Measurements from ENCODE around the gene RBM38. TPM values are rescaled to one million over a fixed set of nuclear protein-coding genes. Genes with fewer than 3 reads are reported as not detected.

Gene RBM38
- total and polyA plus RNA-seq, 10 of the 15 experiments (the other 5 are each of a cell fraction or from before 2014, with no cell fraction given), result 0.32 to 118 (median 25.2) TPM

GRCh38 chr20:57388953-57389694, 2.1 kb upstream of the RBM38 start:
- peaks cover 5% of the 10 kb centered on the region for H4K20me1 ChIP-seq (ENCODE audit: control insufficient read depth, insufficient read depth)
- DNase-seq (ENCODE audit: low read depth, low spot score) (no peak), ATAC-seq (peak; percentile 69), FAIRE-seq (peak; percentile 80)
- H3K36me3 ChIP-seq (ENCODE audit: control insufficient read depth in 2 of 2, insufficient read depth in 2 of 2, low read length in 1 of 2), result peaks cover 2 to 11% of the 10 kb centered on the region in 2 experiments
- H3K9me3 ChIP-seq (replicated peaks; ENCODE audit: control insufficient read depth, insufficient read depth, low read length), result no peaks in the 10 kb centered on the region
- CTCF ChIA-PET, result interaction anchor here (0.6 to 3.8 kb wide), 15 partner anchors 9 to 292 kb away, joined by 3 to 27 read pairs (median 4); no protein-coding TSS in a partner anchor
- no peaks in the 10 kb centered on the region for H3K27me3 ChIP-seq (replicated peaks in 1 of 2; ENCODE audit: control insufficient read depth in 2 of 2, insufficient read depth in 2 of 2, low read length in 1 of 2)
- WGBS (ENCODE audit: insufficient coverage, insufficient replicate concordance, low lambda C conversion rate, missing lambda C conversion rate), result 2% methylated on average over 52 of the region's 57 CpGs
- H3K4me2 ChIP-seq (ENCODE audit: control insufficient read depth, insufficient read depth), result peak overlapping the region; percentile 85
- H3K4me3 ChIP-seq, result peak overlapping the region; percentile 70
- SMC1A ChIA-PET (ENCODE audit: uncharacterized antibody, unreplicated experiment), result interaction anchor here (1.0 to 3.7 kb wide), 11 partner anchors 7 to 120 kb away, joined by 3 to 28 read pairs (median 7); no protein-coding TSS in a partner anchor
- peak overlapping the region; percentile 77 for H2AFZ ChIP-seq (ENCODE audit: control insufficient read depth, low read depth, low read length)
- peaks cover 27% of the 10 kb centered on the region for H3K79me2 ChIP-seq (ENCODE audit: control insufficient read depth, insufficient read depth, low read length)
- RAD21 ChIA-PET (ENCODE audit: unreplicated experiment), result interaction anchor here (0.7 to 5.0 kb wide), 14 partner anchors 10 to 231 kb away, joined by 3 to 37 read pairs (median 6); partner anchors contain the start of gene ZBP1
- POLR2A ChIA-PET, result interaction anchor here (0.6 to 4.2 kb wide), 7 partner anchors 11 to 230 kb away, joined by 3 to 58 read pairs (median 4); partner anchors contain the start of gene ZBP1
- H3K4me1 ChIP-seq (ENCODE audit: control insufficient read depth, insufficient read depth, low read length), result peaks cover 28% of the 10 kb centered on the region
- intact Hi-C loops (cut with micrococcal nuclease; ENCODE audit: unreplicated experiment) (loop anchor here (1.0 to 2.0 kb wide), 2 partner anchors 10 to 94 kb away; no protein-coding TSS in a partner anchor), in situ Hi-C loops (cut with MboI) (loop anchor here (5.0 to 25.0 kb wide), 3 partner anchors 203 to 1273 kb away; partner anchors contain the start of gene STX16)
- peak overlapping the region; percentile 68 for H3K9ac ChIP-seq (ENCODE audit: control insufficient read depth, insufficient read depth, low read length)
- H3K27ac ChIP-seq (ENCODE audit: control insufficient read depth, insufficient read depth), result peak overlapping the region; percentile 97
- no TSS peak for BruUV-seq (replicated peaks)
- TF ChIP-seq ZNF592 (IDR thresholded peaks at IDR 0.05) (no peak), CREB1 (IDR thresholded peaks at IDR 0.05; ENCODE audit: low read depth) (no peak), SMC3 (IDR thresholded peaks at IDR 0.05; ENCODE audit: borderline replicate concordance, low read length) (peak; percentile 22; the same call in 1 of the 2 replicates), BHLHE40 (IDR thresholded peaks at IDR 0.05; ENCODE audit: borderline replicate concordance in 1 of 2, low read depth in 2 of 2, low read length in 1 of 2) (peak in 1 of 2 experiments; percentile 84; a peak in 2 of 4 replicates), ZNF24 (IDR thresholded peaks at IDR 0.05) (peak; percentile 78; the same call in 1 of the 2 replicates), BACH1 (IDR thresholded peaks at IDR 0.05; ENCODE audit: borderline replicate concordance) (peak; percentile 69), PKNOX1 (IDR thresholded peaks at IDR 0.05) (peak; percentile 50; the same call in 1 of the 2 replicates), ZBTB11 (CRISPR knock-in tag; IDR thresholded peaks at IDR 0.05) (no peak), NRF1 (conservative IDR thresholded peaks at IDR 0.05; ENCODE audit: low read depth, low read length) (no peak), LARP7 (IDR thresholded peaks at IDR 0.05) (peak; percentile 77), SIX5 (IDR thresholded peaks at IDR 0.05; ENCODE audit: low read depth, low read length, severe bottlenecking) (peak; percentile 47), HCFC1 (IDR thresholded peaks at IDR 0.05; ENCODE audit: low read length) (peak; percentile 63)

All from GM12878 (cell line).